Gastrocnemius medialis (tissue), 4 donors: ENCODE measurements around the gene GAS6. TPM values are rescaled to one million over a fixed set of nuclear protein-coding genes. Genes with fewer than 3 reads are reported as not detected.
"Not testable (repeated sequence)": the region's sequence is repeated elsewhere in the genome, so short reads cannot be mapped to it uniquely, and the experiment has no call there.

ENCODE experiments used
- ATAC-seq, 2 donors: fragments of 150-250 bp; one replicate each; pipeline ENCODE4 v1.9.1; 2016
- DNase-seq, 2 donors: peaks; one replicate each; pipeline ENCODE4 v3.0.0-alpha.2; 2019
- H3K27ac ChIP-seq, 4 donors: fragments of 200-600 bp; sonication (generic); 1 replicate in 1 of 4; 2 replicates in 3 of 4; pipeline ENCODE4 v1.5.1; 2016 to 2018; ENCODE audit warnings: mild to moderate bottlenecking in 2 of 4, moderate library complexity in 1 of 4
- H3K27me3 ChIP-seq, 3 donors: fragments of 200-600 bp; sonication (generic) in 2 of 3; 1 replicate in 1 of 3; 2 replicates in 2 of 3; pipeline versions ENCODE4 v1.5.1 to v1.6.0; 2016 to 2019; ENCODE audit warnings: mild to moderate bottlenecking in 1 of 3, moderate library complexity in 1 of 3
- H3K36me3 ChIP-seq, 2 donors: fragments of 200-600 bp; sonication (generic) in 1 of 2; one replicate each; pipeline ENCODE4 v1.5.1; 2017 to 2018
- H3K4me1 ChIP-seq, 2 donors: fragments of 200-600 bp; sonication (generic) in 1 of 2; one replicate each; pipeline ENCODE4 v1.5.1; 2016 to 2017; ENCODE audit warnings: mild to moderate bottlenecking in 2 of 2
- H3K4me3 ChIP-seq, 4 donors: fragments of 200-600 bp; sonication (generic) in 3 of 4; 1 replicate in 1 of 4; 2 replicates in 3 of 4; pipeline ENCODE4 v1.5.1; 2016 to 2019; ENCODE audit warnings: mild to moderate bottlenecking in 2 of 4
- H3K9me3 ChIP-seq, 3 donors: fragments of 200-600 bp; sonication (generic) in 2 of 3; 1 replicate in 1 of 3; 2 replicates in 2 of 3; pipeline ENCODE4 v1.5.1; 2016 to 2019
- POLR2A ChIP-seq, 2 donors: fragments of 450-650 bp; IDR thresholded peaks; one replicate each; pipeline ENCODE4 v1.6.1; 2017; ENCODE audit warnings: antibody characterized with exemption in 2 of 2, mild to moderate bottlenecking in 2 of 2, moderate library complexity in 2 of 2
- in situ Hi-C, 4 donors: fragments of 200-750 bp; cut with MboI; loops; one replicate each; pipeline versions ENCODE4 v1.15.0 to v1.8.0; 2017; ENCODE audit warnings: low sequenced_read_pairs in 4 of 4
- intact Hi-C: fragments of 100-400 bp; cut with DNase I; formaldehyde crosslinking; loops from one replicate; pipeline ENCODE4 v1.15.1; 2023; ENCODE audit warnings: low total_unique reads
- total RNA-seq, 4 donors: library from RNA; depleted of rRNA; stranded (reverse); fragments of >200 nt; gene quantifications; one replicate each; pipeline versions ENCODE4 v1.1.0 to v1.2.3, GENCODE V29; 2016
- TF ChIP-seq, protein P1 (sequence below), 5 experiments: fragments of 450-650 bp in 3 of 5; fragments of 200-600 bp in 2 of 5; sonication (generic) in 2 of 5; IDR thresholded peaks in 4 of 5; conservative IDR thresholded peaks in 1 of 5; 1 replicate in 4 of 5; 2 replicates in 1 of 5; pipeline ENCODE4 v1.5.1; 2016 to 2019; ENCODE audit warnings: antibody characterized with exemption in 5 of 5, mild to moderate bottlenecking in 3 of 5, moderate library complexity in 3 of 5

GAS6 gene
- total RNA-seq, 4 donors from 2014 or later: 68.6 to 122 (median 86.3) TPM

DNA sequence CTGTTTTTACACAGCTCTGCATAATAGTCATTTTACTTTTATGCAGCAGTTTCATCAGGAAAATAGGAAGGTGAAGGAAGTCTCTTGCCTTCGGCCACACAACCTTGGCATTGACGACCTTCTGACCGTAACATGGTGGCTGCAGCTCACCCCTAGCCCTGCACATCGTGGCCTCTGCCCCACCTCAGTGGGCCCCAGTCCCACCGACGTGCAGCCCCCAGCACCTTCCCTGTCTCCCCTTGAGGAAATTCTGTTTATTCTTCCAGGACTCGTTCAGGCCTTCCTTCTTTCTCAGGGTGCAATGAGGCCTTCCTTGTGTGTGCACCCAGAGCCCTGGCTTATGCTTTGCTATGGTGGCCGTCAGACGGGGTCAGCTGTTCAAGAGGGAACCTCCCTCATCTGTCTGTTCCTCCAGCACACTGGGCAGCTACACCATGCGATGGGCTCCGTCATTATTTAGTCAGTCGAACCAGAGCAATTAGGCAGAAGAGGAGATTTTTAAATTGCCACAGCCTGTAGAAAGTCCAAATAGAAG, 71.6 kb downstream of the GAS6 start:
- H3K9me3 ChIP-seq: no peaks in the 10 kb centered on the region
- TF ChIP-seq, protein P1, sequence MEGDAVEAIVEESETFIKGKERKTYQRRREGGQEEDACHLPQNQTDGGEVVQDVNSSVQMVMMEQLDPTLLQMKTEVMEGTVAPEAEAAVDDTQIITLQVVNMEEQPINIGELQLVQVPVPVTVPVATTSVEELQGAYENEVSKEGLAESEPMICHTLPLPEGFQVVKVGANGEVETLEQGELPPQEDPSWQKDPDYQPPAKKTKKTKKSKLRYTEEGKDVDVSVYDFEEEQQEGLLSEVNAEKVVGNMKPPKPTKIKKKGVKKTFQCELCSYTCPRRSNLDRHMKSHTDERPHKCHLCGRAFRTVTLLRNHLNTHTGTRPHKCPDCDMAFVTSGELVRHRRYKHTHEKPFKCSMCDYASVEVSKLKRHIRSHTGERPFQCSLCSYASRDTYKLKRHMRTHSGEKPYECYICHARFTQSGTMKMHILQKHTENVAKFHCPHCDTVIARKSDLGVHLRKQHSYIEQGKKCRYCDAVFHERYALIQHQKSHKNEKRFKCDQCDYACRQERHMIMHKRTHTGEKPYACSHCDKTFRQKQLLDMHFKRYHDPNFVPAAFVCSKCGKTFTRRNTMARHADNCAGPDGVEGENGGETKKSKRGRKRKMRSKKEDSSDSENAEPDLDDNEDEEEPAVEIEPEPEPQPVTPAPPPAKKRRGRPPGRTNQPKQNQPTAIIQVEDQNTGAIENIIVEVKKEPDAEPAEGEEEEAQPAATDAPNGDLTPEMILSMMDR (IDR thresholded peaks at IDR 0.05 in 4 of 5, conservative IDR thresholded peaks at IDR 0.05 in 1 of 5): no peak
- TF ChIP-seq POLR2A (IDR thresholded peaks at IDR 0.05): no peak
- ATAC-seq (no peak), DNase-seq (no peak)
- no peaks in the 10 kb centered on the region for H3K4me1 ChIP-seq
- in situ Hi-C loops (no loop called here), intact Hi-C loops (no loop called here)
- H3K4me3 ChIP-seq: no peak overlapping the region
- no peaks in the 10 kb centered on the region for H3K36me3 ChIP-seq
- no peak overlapping the region for H3K27ac ChIP-seq
- peaks cover 0 to 4% (median 4%) of the 10 kb centered on the region in 3 donors for H3K27me3 ChIP-seq

DNA sequence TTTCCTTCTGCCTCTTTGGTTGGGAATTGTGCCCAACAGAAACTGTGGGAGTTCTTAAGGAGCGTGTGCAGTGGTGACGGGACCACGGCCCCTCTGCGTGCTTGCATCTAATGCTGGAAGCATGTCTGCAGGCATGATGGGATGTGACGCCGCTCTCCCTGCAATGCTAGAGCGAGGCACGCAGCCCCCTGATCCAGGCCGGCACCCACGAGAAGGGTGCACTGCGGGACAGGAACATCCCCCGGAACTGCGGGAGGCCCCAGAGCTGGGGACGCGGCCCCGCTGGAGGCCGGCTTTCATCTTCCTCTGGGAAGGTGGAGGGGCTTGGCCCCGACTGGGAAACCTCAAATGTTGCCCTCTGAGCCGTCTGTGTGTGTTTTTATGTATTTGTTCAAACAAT, 72.1 kb downstream of the GAS6 start:
- H3K4me3 ChIP-seq: no peak overlapping the region
- TF ChIP-seq POLR2A (IDR thresholded peaks at IDR 0.05): no peak
- TF ChIP-seq, protein P1 (IDR thresholded peaks at IDR 0.05 in 4 of 5, conservative IDR thresholded peaks at IDR 0.05 in 1 of 5): no peak
- H3K9me3 ChIP-seq: no peaks in the 10 kb centered on the region
- H3K36me3 ChIP-seq: no peaks in the 10 kb centered on the region
- H3K27me3 ChIP-seq: peaks cover 0 to 4% (median 4%) of the 10 kb centered on the region in 3 donors
- no peaks in the 10 kb centered on the region for H3K4me1 ChIP-seq
- no peak for DNase-seq
- no peak for ATAC-seq
- in situ Hi-C loops (no loop called here), intact Hi-C loops (no loop called here)
- no peak overlapping the region for H3K27ac ChIP-seq

DNA sequence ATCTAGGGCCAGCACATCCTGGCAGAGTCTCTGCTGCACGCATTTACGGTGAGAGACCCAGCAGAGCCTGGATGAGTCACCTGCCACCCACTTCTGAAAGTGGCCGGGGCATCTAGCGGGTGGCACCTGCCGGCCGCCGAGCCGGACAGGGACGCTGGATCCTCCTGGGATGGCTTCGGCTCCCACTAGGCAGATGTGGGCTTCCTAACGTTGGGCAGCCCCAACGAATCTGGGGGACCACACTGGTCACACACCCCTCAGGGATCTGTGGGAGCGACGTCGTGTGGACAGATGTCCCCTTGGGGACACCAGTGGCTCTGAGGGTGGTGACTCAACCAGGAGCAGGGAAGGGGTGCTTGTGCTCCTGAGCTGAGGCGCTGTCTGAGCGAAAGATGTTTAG, 72.7 kb downstream of the GAS6 start:
- H3K36me3 ChIP-seq: no peaks in the 10 kb centered on the region
- H3K27me3 ChIP-seq: peaks cover 0 to 4% (median 4%) of the 10 kb centered on the region in 3 donors
- no peaks in the 10 kb centered on the region for H3K4me1 ChIP-seq
- DNase-seq (no peak), ATAC-seq (no peak)
- no peak overlapping the region for H3K4me3 ChIP-seq
- TF ChIP-seq POLR2A (IDR thresholded peaks at IDR 0.05): no peak
- TF ChIP-seq, protein P1 (IDR thresholded peaks at IDR 0.05 in 4 of 5, conservative IDR thresholded peaks at IDR 0.05 in 1 of 5): no peak
- H3K9me3 ChIP-seq: no peaks in the 10 kb centered on the region
- intact Hi-C loops (no loop called here), in situ Hi-C loops (no loop called here)
- H3K27ac ChIP-seq: no peak overlapping the region

GRCh38 chr13:113789931-113790330, 73.9 kb downstream of the GAS6 start:
- H3K9me3 ChIP-seq, H3K27ac ChIP-seq, H3K36me3 ChIP-seq, H3K4me3 ChIP-seq, in situ Hi-C loops, DNase-seq, intact Hi-C loops, ATAC-seq, H3K27me3 ChIP-seq, H3K4me1 ChIP-seq: not testable (repeated sequence)

DNA sequence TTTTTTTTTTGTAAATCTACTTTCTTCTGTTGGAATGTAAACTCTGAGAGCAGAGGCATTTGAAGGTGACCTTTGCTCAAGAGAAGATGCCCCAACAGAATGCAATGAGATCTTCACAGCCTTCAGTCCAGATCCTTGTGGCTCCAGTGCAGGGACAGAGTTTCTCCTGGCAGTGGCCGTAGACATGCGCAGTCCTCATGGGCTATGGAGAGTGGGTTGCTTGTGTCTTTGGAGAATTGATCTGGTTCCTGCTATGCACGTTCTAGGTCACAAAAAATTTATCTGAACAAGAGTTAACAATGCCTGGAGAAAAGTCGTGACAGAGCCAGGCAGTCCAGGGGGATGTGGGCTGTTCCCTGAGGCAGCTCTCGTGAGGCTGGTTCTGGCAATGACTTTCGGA, 74.7 kb downstream of the GAS6 start:
- in situ Hi-C loops: no loop called here
- Histone ChIP-seq H3K4me1 (no peaks in the 10 kb centered on the region), H3K9me3 (no peaks in the 10 kb centered on the region), H3K27ac (no peak overlapping the region), H3K4me3 (no peak overlapping the region), H3K36me3 (no peaks in the 10 kb centered on the region), H3K27me3 (peaks cover 0 to 4% (median 0%) of the 10 kb centered on the region in 3 donors)
- intact Hi-C loops: no loop called here
- ATAC-seq: no peak
- TF ChIP-seq, protein P1 (IDR thresholded peaks at IDR 0.05 in 4 of 5, conservative IDR thresholded peaks at IDR 0.05 in 1 of 5): no peak
- TF ChIP-seq POLR2A (IDR thresholded peaks at IDR 0.05): no peak
- DNase-seq: no peak
